NCI-H345 treated with DMSO at 0.1 percent for 48 hours (cell line): ENCODE data around the gene GUCY1A2.
"Not testable (repeated sequence)": the region's sequence is repeated elsewhere in the genome, so short reads cannot be mapped to it uniquely, and the experiment has no call there.

ENCODE experiments used
- DNase-seq: peaks from one replicate; lab custom pipeline; 2025; ENCODE audit not compliant: unreplicated experiment; lab: John Stamatoyannopoulos, UW

GUCY1A2 gene

DNA sequence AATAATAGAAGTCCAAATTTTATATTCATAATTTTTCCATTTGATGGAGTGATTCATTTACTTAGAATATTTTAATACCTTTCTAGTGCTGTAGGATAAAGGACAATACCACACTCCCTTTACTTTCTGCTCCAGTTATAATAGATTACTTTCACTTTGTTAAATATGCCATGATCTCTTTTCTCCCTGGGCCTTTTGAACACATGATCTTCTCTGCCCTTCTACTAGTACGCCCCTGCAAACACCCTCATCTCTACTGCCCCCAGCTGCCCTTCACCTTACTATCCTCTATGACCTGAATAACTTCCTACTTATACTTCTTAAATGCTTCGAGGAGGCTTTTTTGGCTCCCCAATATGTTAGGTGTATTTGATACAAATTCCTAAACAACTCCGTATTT lies 177.3 kb downstream of the GUCY1A2 start:
- no peak for DNase-seq

DNA sequence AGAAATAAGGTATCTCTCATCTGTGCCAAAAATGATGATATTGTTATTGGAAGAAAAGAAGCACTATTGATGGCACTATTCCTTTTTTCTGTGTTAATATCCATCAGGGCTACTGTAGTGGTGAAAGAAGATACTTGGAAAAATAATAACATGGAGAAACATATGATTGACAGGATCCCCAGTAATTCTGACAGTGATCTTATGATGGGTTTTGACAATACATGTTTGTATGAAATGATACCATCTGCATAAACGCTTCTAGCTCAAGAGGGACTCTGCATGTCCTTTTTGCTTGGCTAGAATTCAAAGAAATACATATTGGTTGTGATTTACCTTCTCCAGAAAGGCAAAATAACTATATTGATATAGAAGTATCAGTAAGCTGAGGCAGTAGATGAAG lies 178.1 kb downstream of the GUCY1A2 start:
- DNase-seq = no peak

GRCh38 chr11:106834567-106834966 lies 183.7 kb downstream of the GUCY1A2 start:
- DNase-seq = no peak

DNA sequence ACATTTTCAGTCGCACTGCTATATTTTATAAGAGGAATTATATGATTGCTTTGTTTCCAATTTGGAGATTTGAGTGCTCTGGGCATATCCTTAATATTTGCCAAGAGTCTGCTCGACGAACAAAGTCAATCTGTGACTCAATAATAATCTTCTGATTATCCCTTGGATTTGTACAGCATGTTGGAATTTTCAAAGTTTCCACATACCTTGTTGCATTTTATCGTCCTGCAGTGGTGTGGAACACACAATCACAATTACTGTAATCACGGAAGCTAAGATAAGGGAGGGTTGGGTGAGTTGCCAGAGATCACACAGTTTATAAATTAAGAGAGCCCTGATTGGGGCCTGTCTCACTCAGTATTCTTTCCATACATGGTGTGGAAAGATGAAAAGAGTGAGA lies 189.3 kb downstream of the GUCY1A2 start:
- no peak for DNase-seq

GRCh38 chr11:106828576-106828975 lies 189.7 kb downstream of the GUCY1A2 start:
- no peak for DNase-seq

DNA sequence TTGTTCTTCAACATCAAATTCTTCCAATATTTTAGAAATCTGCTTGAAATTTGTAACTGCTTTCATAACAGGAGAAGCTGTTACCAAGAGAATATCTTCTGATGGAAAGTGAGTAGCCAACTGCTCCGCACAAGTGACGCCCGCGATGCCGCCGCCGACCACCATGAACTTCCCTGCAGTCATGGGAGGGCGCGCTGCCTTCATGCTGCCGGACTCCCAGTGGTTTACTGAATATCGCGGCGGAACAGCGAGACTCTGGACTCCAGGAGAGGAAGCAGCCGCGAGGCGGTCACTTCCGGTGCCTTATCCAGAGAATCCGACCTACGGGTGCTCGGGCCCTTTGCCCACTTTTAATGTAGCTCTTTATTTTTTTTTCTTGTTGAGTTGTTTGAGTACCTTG lies 190.6 kb downstream of the GUCY1A2 start:
- DNase-seq = no peak

DNA sequence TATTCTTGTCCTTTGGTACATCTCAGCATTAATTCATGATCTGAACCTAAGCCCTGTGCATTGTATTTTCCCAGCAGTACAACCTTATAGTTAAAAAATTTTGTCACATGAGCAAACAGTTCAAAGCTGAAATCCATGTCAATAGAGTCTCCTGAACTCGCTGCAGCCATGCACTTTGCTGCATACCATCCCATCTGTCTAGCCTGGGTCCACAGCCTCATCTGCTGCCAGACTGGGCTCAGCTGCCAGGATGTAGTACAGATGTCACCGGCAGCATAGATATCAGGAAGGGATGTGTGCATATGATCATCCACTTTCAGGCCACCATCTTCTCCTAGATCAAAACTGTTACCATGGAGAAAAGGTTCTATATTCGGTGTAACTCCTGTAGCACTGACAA lies 191.7 kb downstream of the GUCY1A2 start:
- not testable (repeated sequence) for DNase-seq

- DNase-seq = no peak
Observed at GRCh38 chr11:106821826-106822225, 196.4 kb downstream of the GUCY1A2 start.

DNA sequence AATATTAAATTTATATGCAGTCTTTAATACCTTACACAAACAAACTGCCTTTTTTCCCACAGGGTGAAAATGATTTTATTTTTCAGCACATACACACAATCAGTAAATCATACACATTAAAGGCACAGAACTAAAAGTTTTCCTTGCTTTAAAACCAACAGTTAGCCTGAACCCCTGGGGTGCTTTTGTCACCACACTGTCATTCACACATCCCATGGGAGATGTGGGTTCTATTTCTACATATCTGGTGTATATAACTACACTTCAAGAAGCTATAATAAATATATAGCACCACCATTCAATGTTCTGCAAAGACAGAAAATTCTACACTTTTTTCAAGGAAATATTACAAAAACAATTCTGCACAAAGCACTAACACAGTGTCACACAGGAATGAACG lies 197.0 kb downstream of the GUCY1A2 start:
- no peak for DNase-seq

DNA sequence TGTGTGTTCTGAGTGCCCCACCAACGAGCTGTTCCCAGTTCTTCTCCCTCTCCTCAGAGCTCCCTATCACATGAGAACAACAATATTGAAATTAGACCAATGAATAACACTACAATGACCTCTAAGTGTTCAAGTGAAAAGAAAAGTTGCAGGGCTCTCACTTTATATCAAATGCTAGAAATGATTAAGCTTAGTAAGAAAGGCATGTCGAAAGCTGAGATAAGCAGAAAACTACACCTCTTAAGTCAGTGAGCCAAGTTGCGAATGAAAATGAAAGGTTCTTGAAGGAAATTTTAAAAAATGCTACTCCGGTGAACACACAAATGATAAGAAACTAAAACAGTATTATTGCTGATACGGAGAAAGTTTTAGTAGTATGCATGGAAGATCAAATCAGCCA lies 199.8 kb downstream of the GUCY1A2 start:
- DNase-seq = no peak

- DNase-seq = no peak
Observed at GRCh38 chr11:106815209-106815608, 203.1 kb downstream of the GUCY1A2 start.

- no peak for DNase-seq
Observed at GRCh38 chr11:106813806-106814205, 204.5 kb downstream of the GUCY1A2 start.

- no peak for DNase-seq
Observed at GRCh38 chr11:106794058-106794457, 224.2 kb downstream of the GUCY1A2 start.

GRCh38 chr11:106789406-106789805 lies 228.9 kb downstream of the GUCY1A2 start:
- no peak for DNase-seq

GRCh38 chr11:106787454-106787853 lies 230.8 kb downstream of the GUCY1A2 start:
- no peak for DNase-seq

DNA sequence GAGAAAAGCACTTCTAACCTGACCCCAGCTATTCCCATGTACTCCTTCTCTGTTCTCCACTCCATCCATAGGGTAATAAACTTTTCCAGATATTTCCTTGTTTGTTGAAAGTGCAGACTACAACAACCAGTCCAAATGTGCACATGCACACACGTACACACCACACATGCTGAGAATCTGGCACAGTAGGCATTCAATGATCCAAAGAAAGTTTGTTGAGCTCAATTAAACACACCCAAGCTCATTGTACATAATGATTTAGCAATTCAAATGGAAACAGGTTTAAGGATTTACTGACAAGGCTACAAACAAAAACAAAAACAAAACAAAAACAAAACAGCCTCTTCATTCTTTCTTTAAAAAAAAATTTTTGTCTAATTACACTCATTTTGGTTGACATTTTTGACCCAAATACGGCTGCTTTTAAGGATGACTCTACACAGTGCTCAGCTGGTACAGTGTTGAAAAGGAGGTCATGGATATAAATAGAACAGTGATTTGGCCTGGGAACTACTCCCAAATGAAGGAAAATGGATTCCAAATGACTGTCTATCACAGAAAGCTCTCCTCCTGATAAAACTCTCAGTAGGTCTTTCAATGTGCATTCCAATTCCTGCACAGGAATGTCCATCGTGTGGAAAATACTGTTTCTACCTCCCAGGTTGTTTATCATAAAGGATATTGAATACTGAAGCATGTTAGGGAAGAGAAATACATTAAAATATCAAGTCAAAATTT lies 232.2 kb downstream of the GUCY1A2 start:
- no peak for DNase-seq

DNA sequence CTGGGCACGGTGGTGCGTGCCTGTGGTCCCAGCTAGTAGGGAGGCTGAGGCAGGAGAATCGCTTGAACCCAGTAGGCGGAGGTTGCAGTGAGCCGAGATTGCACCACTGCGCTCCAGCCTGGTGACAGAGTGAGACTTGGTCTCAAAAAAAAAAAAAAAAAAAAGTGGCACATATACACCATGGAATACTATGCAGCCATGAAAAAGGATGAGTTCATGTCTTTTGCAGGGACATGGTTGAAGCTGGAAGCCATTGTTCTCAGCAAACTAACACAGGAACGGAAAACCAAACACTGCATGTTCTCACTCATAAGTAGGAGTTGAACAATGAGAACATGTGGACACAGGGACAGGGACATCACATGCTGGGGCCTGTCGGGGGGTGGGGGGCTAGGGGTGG lies 241.0 kb downstream of the GUCY1A2 start:
- not testable (repeated sequence) for DNase-seq

DNA sequence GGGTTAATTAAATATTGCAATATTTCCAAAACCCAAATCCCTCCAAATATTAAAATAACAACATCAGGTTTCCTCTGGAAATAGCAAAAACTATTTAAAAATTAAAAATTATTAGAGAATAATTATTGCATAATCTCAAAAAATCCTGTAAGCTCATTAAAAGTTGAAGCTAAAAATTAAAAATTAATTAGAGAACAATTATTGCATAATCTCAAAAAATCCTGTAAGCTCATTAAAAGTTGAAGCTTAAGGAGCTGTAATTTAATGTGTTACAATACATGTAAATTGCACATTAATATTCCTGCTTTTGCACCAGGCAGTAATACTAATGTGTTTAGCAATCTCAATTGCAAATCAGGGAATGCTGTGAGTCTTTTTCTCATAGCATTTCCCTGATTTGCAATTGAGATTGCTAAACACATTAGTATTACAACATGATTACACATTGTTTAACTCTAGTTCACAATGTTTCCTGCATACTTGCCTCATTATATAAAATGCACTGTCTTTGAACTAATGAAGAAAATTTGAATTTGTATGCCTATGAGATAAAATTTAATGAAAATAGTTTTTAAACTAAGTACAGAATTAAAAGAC lies 247.7 kb downstream of the GUCY1A2 start:
- no peak for DNase-seq

- no peak for DNase-seq
Observed at GRCh38 chr11:106765469-106766258, 252.6 kb downstream of the GUCY1A2 start.

DNA sequence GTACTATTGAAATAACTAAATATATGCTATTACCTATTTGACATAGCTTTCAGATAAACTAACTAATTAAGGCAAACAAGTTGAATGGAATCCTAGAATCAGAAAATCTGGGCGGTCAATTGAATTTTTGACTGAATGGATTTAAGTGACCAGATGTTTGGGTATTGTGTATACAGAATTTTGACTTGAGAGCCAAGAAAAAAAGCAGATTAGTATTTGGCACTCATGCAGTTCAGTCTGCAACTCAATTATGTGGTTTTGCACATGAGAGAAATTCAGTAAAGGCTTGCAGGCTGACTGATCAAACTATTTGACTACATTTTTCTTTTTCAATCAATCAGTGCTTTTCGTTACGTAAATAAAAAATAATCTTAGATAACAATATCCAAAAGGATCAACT lies 254.8 kb downstream of the GUCY1A2 start:
- no peak for DNase-seq

- DNase-seq = no peak
Observed at GRCh38 chr11:106761745-106762144, 256.5 kb downstream of the GUCY1A2 start.

- no peak for DNase-seq
Observed at GRCh38 chr11:106761240-106761639, 257.0 kb downstream of the GUCY1A2 start.
